Astrocyte (in vitro differentiated cells and primary cell): ENCODE results near the gene PCDH17.

Experiments used
- CTCF ChIP-seq: IDR thresholded peaks from 2 replicates; pipeline ENCODE4 v1.5.1; 2011; ENCODE audit warnings: low read depth, mild to moderate bottlenecking, inconsistent platforms, low read length, moderate library complexity; ENCODE audit not compliant: insufficient read depth
- EZH2 ChIP-seq: IDR thresholded peaks from 2 replicates; pipeline ENCODE4 v1.6.1; 2012; ENCODE audit warnings: mild to moderate bottlenecking, low read length, inconsistent platforms; ENCODE audit not compliant: insufficient read depth

DNA sequence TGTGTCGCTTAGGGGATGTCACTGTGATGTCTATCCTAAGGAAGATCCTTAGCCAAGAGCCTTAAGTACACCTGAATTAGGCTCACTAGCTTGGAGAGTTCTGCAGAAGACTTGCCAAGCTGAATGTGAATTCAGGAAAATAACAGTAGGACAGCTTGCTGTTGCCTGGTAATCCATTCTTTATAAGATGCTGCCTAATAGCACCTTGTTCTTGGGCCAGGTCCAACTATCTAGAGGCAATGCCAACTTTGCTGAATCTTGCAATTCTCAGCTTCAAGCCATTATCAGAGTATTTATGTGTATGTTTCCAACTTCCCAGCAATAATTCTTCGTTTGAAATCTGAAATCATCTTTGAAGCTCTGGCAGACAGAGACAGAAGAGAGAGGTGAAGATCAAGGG, 102.8 kb downstream of the PCDH17 start:
- TF ChIP-seq CTCF (no peak), EZH2 (no peak)
